Daoy (cell line): Measurements from ENCODE around the gene POMGNT2. TPM values are rescaled to one million over a fixed set of nuclear protein-coding genes. Genes with fewer than 3 reads are reported as not detected.
A peak's percentile ranks its signal among the peaks of the same experiment; 100 is the strongest.
"Not testable (repeated sequence)": the region's sequence is repeated elsewhere in the genome, so short reads cannot be mapped to it uniquely, and the experiment has no call there.

Experiments
- DNase-seq: peaks from one replicate; pipeline ENCODE4 v3.0.0-alpha.2; 2015; ENCODE audit warnings: low read depth
- total RNA-seq: library from RNA; depleted of rRNA; stranded (reverse); fragments of >200 nt; shearing (Covaris generic); gene quantifications from 2 replicates; pipeline ENCODE4 v1.2.3, GENCODE V29; 2014

POMGNT2 gene
- total RNA-seq, 1 experiment from 2014 or later: 15.3 TPM

DNA sequence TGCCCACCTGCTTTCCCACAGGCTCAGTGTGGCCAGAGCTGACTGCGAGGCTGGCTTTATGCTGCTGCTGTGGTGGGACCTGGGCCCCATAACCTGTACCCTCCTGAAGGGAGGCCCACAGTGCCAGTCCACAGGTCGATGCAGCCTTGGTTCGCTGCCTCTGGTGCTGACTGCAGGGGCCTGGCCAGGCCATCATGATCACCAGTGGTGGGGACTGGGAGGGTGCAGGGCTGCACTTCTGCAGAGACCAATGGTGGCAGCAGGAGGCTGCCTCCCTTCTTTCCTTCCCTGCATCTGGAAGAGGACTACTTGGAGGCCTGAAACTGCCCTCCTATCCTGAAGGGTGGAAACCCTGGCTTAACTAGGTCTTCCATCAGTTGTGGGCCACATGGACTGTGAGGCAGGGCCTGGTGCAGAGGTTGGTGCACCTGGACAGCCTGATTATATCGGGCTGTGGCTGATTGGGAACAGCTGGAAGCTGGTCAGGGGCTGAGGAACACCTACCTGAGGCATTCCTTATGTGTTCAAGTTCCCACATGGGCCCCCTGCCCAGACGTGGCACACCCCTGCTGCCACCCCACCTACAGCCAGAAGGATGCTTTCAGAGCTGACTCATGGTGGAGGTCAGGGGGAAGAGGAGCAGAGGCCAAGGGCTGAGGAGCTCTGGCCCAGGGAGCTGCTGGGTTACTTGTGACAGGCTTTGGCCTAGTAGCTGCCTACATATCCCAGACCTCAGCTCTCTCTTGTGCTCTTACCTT is 29.8 kb downstream of the POMGNT2 start:
- DNase-seq: no peak

DNA sequence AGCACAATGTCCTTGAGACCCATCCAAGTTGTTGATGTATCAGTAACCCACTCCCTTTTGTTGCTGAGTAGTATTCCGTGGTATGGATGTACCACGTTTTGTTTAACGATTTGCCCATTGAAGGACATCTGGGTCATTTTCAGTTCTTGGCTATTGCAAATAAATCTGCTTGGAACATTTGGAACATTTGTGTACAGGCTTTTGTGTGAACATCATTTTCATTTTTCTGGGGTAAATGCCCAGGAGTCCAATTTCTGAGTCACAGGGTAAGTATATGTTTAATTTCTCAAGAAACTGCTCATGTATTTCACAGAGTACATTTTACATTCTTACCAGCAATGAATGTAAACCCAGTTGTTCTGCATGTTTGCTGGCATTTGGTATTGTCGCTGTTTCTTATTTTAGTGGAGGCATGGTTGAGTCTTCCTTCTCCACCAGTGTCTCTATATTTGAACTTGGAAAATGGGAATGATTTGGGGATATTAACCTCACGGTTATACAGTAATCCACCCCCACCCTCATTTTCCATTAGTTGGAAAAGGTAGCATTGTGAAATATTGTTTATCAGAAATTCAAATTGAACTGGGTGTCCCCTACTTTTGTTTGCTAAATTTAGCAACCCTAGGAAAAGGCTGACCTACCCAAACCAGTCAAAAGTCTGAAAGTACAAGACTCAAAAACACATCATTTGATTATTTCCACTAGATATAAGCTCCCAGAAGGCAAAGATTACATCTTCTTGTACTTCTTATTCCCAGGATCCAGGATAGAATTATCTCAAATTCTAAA is 30.8 kb downstream of the POMGNT2 start:
- no peak for DNase-seq

DNA sequence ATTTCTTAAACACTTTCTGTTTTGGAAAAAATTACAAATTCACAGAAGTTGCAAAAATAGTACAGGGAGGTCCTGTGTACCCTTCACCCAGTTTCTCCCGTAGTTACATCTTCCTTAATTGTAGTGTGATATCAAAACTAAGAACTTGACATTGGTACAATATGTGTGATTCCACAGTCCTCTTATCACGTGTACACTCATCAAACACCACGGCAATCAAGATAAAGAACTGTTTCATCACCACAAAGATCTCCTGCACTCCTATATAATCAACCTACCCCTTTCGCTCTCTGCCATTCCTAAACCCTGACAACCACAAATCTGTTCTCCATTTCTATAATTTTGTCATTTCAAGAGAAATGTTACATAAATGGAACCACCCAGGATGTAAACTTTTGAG is 31.4 kb downstream of the POMGNT2 start:
- no peak for DNase-seq

DNA sequence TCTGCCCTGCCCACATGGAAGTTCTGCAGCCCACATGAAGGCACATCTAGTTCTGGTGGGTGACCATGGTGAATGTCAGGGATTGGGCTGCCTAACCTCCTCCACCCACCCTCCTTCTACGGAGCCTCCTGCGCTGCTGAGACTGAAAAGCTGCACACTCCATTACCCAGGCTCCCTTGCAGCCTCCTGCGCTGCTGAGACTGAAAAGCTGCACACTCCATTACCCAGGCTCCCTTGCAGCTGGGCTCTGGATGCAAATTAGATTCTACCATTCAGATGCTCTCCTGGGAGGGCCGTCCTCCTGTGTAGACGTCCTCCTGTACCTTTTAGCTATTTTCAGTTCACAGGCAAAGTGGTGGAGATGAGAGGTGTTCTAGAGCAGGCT is 32.1 kb downstream of the POMGNT2 start:
- DNase-seq: no peak

DNA sequence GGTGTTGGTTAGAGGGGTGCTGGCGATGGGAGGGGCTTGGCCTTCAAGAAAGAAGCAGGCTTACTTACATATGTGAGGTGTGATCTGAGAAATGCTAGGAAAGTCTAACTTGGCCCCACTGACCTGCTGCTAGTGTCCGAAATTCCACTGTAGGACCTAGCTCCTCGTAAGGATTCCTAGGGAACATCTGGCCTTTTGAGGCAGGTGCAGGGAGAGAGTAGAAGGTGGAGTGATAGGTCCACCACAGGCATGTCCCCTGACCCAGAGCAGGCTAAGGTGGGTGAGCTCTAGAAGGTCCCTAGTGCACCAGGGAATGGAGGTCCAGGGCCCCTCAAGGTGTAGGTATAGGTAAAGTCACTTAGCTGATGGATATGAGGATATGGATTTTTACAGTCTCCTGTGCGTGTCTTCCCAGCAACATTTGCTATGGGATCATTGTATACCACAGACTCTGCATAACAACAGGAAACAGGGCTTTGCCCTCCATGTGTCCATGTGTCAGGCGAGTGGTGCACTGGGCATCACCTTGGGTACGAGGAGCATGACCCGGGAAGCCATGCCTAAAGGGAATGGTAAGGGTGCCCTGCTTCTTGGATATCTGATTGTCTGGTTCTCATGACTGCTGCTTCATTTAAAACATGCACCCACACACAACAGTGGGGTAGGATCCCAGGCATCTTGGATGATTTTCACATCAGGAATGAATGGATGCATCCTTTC is 32.6 kb downstream of the POMGNT2 start:
- DNase-seq: no peak

DNA sequence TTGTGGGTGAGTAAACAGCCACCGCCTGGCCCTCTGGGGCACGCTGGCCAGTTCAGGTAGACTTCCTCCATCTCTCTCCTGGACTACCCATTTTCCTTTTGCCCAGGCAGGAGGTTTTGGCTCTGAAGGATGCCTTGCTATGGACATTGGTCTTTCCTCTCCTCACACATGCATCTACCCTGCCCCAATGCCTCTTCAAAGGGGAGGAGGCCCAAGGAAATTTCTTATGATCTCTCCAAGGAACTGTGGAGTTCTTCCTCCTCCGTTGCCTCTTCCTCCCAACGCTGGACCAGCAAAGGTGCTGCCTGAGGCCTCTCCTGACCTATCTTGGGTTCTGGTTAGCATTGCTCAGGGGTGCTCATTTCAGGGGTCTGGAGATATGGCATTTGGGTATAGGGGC is 33.5 kb downstream of the POMGNT2 start:
- DNase-seq: no peak

DNA sequence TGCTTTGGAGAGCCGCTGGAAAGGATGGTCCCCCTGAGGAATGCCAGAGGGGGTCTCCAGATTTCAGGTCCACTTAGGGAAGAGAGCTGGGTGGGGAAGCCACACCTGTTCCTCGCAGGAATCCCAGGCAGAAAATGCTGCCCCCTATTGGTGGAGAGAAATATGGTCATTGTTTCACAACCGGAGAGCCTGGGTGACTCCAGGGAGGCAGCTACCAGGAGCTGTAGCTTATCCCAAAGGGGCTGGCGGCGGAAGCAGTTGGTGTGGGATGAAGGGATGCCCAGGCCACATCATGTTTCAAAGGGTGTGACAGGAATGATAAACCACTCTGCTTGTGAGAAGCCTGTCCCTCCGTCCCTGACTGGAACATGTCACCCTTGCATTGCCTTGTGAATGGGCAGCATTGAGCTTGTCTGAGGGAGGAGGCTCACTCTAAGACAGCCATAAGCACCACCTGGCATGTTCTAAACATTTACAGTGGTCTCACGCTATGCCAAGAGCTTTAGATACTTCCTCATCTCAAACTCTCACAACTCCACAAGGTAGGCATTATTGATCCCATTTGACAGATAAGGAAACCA is 34.5 kb downstream of the POMGNT2 start:
- no peak for DNase-seq

DNA sequence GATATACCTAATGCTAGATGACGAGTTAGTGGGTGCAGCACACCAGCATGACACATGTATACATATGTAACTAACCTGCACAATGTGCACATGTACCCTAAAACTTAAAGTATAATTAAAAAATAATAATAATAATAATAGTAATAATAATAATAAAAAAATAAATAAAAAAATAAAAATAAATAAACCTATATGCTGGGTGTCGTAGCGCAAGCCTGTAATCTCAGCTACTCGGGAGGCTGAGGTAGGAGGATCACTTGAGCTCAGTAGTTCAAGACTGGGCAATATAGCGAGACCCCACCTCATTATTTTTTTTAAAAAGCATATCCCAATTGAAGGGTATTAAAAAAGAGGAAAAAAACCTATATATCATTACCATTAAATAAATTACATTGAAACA is 35.2 kb downstream of the POMGNT2 start:
- DNase-seq: not testable (repeated sequence)

DNA sequence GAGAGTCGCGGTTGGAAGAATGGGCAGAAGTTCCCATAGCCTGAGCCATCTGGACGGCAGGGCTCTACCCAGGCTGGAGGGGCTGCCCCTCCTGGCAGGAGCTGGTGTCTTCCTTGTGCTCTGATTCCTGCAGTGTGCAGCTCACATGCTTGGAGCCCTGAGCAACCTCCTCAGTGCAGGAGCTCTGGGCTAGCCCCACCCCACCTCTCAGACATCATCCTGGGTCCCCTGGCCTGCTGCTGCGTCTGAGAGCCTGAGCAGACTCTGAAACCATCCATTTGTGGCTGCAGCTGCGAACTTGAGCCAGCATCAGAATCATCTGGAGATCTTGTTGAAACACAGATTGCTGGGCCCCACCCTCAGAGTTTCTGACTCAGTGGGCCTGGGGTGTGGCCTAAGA is 42.8 kb downstream of the POMGNT2 start:
- no peak for DNase-seq

DNA sequence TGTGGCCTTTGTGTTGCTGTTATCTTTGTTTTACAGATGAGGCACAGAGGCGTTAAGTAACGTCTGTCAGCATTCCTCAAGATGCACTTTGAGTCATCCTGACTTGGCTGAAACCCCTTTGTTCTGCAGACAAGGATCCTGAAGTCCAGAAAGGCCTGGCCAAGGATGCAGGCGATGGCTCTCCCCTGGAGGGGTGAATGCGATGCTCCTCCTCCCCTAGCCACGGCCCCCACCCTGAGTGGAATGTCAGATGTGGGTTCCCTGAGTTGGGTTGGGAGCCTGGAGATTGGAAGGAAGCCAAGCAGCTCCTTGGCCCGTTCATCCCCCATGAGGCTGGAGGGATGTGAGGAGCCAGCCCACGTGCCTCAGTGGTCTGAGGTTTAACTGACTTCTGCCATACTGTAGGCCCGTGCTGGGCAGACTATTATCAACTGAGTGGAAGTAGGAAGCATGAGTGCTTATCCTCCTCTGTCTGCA is 43.3 kb downstream of the POMGNT2 start:
- DNase-seq: peak; percentile 17

DNA sequence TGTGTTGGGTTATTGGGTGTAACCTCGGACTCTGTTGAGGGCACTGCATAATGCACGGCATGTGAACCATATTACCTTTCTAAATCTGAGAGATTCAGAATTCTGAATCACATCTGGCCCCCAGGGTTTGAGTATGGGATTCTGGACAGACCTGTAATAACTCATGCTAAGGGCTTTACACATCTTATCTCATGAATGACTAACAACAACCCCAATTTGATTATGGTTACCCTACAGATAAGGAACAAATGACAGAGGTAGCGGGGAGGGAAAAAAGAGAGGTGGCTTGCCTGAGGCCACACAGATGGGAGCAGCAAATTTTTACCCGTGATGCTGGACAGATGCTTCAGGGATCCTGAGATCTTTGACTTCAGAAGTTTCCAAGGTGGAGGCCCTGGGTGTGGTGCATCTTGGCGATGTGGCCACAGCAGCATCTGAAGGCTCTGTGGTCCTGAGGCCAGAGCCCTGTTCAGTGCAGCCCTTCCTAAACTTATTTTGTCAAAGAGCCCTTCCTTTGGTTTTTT is 43.8 kb downstream of the POMGNT2 start:
- DNase-seq: no peak

DNA sequence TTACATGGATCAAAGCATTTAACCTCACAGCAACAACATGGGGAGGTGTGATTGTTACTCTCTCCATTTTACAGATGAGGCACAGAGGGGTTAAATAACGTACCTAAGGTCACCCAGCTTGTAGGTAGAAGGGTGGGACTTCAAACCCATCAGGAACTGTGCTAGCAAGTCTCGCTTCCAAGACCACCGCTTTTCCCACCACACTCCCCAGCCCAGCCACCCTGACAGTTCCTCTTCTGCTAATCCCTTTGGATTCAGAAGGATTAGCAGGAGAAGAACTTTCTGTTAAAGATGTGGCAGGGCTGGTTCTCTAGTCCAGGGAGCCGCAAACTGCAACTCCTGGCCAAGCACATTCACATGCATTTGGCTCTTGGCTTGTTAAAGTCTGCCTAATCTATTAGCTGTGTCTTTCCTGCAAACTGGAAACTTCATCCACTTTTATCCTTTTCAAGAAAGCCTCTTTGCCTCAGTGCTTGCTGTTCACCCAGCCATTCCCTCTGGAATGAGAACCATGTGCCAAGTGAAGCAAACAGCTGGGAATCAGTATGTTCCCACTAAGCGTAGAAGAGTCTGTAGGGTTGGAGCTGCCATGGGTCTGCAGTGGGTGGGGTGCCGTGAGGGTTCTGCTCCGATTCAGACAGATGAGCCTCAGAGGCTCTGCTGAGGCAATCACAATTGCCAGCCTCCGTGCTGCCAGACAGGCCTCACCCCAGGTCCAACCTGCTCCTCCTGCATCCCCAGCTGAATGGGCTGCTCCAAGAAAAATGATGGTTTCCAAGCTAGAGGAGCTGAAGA is 44.6 kb downstream of the POMGNT2 start:
- no peak for DNase-seq

DNA sequence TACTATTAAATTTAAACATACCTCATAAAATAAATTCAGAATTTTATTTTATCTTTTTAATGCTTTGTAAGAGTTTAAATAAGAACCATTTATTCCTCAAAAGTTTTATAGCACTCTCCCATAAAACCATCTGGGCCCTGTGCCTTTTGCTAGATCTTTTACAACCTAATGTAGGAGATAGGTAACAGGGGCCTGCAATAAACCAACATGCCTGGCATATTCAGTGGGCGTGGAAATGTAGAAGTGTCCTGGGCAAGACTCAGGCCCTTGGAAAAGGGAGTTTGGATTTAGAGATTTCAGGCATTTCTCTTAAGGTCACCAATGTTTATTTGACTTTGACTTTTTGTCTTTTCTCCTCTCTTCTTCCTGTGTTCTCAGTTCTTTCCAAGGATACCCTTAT is 46.4 kb downstream of the POMGNT2 start:
- no peak for DNase-seq

DNA sequence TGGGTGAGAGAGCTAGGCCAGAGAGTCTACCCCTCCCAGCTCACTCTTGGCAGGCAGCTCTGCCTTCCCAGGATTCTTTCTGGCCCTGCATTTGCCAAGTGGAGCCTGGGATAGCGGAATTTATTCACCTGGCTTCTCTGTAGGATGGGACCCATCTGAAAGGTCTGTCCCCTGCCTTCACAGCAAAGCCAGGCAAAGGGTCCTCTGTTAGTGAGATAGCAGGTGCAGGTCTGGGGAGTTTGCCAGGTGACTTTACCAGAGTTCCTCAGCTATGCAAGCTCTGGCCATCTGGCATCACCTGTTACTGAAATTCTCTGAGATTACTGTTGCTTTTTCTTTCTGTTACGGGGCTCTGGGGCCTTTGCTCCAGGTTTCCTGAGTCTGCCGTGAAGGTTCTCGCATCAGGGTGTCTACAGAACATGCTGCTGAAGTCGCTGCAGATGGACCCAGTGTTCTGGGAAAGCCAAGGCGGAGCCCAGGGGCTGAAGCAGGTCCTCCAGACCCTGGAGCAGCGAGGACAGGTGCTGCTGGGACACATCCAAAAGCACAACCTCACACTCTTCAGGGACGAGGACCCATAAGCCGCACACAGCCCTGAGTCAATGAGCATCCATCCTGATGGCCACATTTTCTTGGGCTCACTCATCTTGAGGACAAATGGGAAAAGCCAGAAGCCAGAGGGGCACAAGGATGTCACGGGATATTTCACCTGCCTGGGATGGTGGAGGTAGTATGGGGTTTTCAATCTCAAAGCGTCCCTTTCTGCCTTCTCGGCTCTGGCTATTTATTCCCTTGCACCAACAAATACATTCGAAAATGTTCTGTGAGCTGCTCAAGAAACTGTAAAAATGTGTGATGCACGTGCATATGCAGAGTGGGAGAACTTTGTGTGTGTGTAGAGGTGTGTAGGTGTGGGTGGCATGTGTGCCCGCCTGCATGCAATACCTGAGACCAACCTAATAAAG is 49.8 kb downstream of the POMGNT2 start:
- DNase-seq: no peak

DNA sequence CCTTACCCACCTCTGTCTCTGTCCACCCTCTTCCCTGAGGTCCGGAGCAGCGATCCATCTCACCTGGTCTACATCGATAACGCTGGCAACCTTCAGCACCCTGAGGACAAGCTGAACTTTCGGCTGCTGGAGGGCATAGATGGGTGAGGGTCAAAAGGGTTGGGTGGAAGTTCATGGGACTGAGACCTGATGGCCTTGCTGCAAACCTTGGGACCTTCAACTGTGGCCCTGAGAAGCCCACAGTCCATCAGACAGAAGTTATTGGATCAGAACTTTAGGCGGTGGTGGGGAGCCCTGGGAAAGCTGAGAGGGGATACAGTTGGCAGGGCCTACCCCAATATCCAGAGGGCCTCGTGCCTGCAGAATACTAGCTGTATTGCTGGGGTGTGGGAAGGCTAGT is 50.5 kb downstream of the POMGNT2 start:
- no peak for DNase-seq

DNA sequence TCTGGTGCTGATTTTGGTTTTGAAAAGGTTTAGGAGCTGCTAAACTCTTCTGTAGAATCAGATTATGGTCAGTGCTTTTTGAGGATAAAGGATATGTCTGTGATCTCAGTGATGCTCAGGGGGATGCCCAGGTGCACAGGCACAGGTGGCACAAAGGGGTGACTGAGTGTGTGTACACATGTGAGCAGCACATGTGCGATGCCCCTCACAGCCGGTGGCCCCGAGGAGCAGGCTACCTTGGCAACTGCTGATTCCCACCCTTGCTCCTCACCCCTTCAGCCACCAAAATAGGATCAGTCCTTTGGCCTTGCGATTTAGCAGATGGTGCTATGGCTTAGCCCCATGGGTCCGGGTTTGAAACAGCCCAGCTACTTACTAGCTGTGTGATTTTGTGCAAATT is 51.1 kb downstream of the POMGNT2 start:
- no peak for DNase-seq

DNA sequence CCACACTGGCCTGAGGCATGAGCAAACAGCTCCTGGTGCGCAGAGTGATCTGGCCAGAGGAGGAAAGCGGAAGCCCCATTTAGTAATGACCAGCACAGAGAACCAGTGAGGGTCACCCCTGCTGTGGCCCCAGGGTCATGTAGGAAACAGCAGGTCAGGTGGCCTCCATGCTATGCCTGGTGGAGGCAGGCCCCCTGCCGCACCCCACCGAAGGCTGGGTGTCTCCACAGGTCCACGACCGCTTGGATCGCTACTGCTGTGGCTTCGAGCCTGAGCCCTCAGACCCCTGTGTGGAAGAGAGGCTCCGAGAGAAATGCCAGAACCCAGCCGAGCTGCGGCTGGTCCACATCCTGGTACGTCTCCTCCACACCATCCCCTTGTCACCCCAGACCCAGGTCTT is 52.6 kb downstream of the POMGNT2 start:
- no peak for DNase-seq

DNA sequence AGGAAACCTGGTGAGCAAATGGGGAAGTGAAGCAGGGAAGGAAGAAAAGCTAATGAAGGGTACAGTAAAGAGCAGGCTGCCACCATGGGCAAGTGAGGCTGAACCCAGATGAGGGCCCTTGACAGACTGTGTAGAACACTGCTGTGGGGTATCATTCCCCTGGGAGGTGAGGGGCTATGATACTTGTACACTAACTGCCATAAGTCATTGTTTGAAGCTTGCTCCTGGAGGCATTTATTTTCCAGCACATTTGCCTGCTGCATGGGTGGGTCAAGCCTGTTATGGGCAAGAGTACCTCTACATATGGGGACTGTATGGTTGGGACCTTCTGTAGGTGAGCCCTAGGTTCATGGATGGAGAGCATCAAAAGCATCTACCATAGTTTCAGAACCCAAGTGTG is 57.4 kb downstream of the POMGNT2 start:
- DNase-seq: no peak

DNA sequence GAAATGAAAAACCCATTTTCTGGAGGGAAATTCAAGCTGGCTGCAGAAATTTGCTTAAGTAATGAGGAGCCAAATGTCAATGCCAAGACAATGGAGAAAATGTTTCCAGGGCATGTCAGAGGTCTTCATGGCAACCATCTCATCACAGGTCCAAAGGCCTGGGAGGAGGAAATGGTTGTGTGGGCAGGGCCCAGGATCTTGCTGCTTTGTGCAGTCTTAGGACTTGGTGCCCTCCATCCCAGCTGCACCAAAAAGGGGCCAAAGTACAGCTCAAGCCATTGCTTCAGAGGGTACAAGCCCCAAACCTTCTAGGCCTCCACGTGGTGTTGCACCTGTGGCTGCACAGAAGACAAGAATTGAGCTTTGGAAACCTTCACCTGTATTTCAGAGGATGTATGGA is 59.3 kb downstream of the POMGNT2 start:
- no peak for DNase-seq

DNA sequence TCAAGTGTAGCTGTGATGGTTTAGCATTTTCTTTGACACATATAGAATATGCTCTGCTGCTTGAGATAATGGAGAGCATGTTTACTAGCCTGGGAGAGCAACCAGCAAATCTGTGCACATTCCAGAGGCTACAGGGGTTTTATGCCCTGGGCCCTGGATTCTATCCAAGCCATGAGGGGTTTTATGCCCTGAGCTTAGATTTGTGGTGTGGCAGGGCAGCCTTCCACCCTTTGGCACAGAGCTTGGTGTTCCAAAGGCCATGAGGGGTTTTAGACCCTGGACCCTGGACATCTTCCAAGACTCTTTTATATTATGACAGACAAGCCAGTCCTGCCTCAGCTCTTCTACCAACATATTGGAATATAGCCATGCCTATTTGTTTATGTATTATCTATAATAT is 60.8 kb downstream of the POMGNT2 start:
- DNase-seq: not testable (repeated sequence)
